T-cell (primary cell): ENCODE results near the gene RICTOR. TPM values are rescaled to one million over a fixed set of nuclear protein-coding genes. Genes with fewer than 3 reads are reported as not detected.

Source experiments
- ATAC-seq, 4 experiments: fragments of 200-7000 bp in 3 of 4; fragments of 150-1000 bp in 1 of 4; cut with Tn5 transposase; replicated peaks in 1 of 4; 1 replicate in 3 of 4; 2 replicates in 1 of 4; pipeline ENCODE4 v1.10.0; 2021; ENCODE audit warnings: moderate library complexity in 3 of 4, mild to moderate bottlenecking in 2 of 4, moderate number of reproducible peaks in 1 of 4
- CTCF ChIA-PET, 2 donors: fragments of 300-600 bp; sonication (Branson Sonifier 250); formaldehyde crosslinking; loops; one replicate each; lab custom pipeline; 2022; ENCODE audit warnings: antibody characterized with exemption in 2 of 2; lab: Charles Lee
- POLR2A ChIA-PET, 2 donors: fragments of 300-600 bp; sonication (Branson Sonifier 250); formaldehyde crosslinking; loops; one replicate each; lab custom pipeline; 2022; ENCODE audit warnings: antibody characterized with exemption in 2 of 2; lab: Charles Lee
- DNase-seq, 35 experiments: peaks; one replicate each; pipeline versions ENCODE4 v3.0.0 to v3.0.0-alpha.2; 2013 to 2023
- H3K27ac ChIP-seq: one replicate; pipeline ENCODE4 v1.5.1; 2013; ENCODE audit warnings: low read length
- H3K27me3 ChIP-seq, 2 experiments: replicated peaks in 1 of 2; 1 replicate in 1 of 2; 2 replicates in 1 of 2; pipeline versions ENCODE4 v1.6.1 to v1.7.0; 2013; ENCODE audit warnings: low read length in 1 of 2, mixed read lengths in 1 of 2; ENCODE audit not compliant: control insufficient read depth in 2 of 2, insufficient read depth in 2 of 2; ENCODE audit errors: extremely low read depth in 1 of 2
- H3K36me3 ChIP-seq, 2 donors: 1 replicate in 1 of 2; 2 replicates in 1 of 2; pipeline versions ENCODE4 v1.6.1 to v1.7.0; 2013; ENCODE audit warnings: low read length in 1 of 2; ENCODE audit not compliant: control insufficient read depth in 2 of 2, insufficient read depth in 1 of 2; ENCODE audit errors: extremely low read depth in 1 of 2
- H3K4me1 ChIP-seq, 2 experiments: 1 replicate in 1 of 2; 2 replicates in 1 of 2; pipeline versions ENCODE4 v1.6.1 to v1.7.0; 2013; ENCODE audit warnings: low read length in 2 of 2, mixed read lengths in 1 of 2; ENCODE audit not compliant: insufficient read depth in 2 of 2, control insufficient read depth in 1 of 2; ENCODE audit errors: extremely low read depth in 1 of 2
- H3K4me3 ChIP-seq, 2 donors: 1 replicate in 1 of 2; 2 replicates in 1 of 2; pipeline versions ENCODE4 v1.5.1 to v1.7.0; 2013; ENCODE audit warnings: mild to moderate bottlenecking in 2 of 2, low read length in 1 of 2, moderate library complexity in 1 of 2; ENCODE audit not compliant: control insufficient read depth in 1 of 2; ENCODE audit errors: extremely low read depth in 1 of 2
- H3K9me3 ChIP-seq: 2 replicates; pipeline ENCODE4 v1.7.0; 2013
- H3K27ac Mint-ChIP-seq, 2 donors: one replicate each; pipeline ENCODE4 v1.8.0; 2020 to 2021; ENCODE audit warnings: mild to moderate bottlenecking in 2 of 2, mixed read lengths in 2 of 2
- H3K27me3 Mint-ChIP-seq, 2 donors: one replicate each; pipeline ENCODE4 v1.8.0; 2021 to 2022; ENCODE audit warnings: mixed read lengths in 2 of 2
- H3K36me3 Mint-ChIP-seq: one replicate; pipeline ENCODE4 v1.8.0; 2021; ENCODE audit warnings: mixed read lengths
- H3K4me1 Mint-ChIP-seq, 3 donors: one replicate each; pipeline ENCODE4 v1.8.0; 2020 to 2022; ENCODE audit warnings: mixed read lengths in 3 of 3, mild to moderate bottlenecking in 1 of 3
- H3K4me3 Mint-ChIP-seq, 3 donors: one replicate each; pipeline ENCODE4 v1.8.0; 2020 to 2022; ENCODE audit warnings: mild to moderate bottlenecking in 3 of 3, mixed read lengths in 3 of 3, moderate library complexity in 3 of 3
- H3K9me3 Mint-ChIP-seq, 3 donors: one replicate each; pipeline ENCODE4 v1.8.0; 2020 to 2022; ENCODE audit warnings: mixed read lengths in 3 of 3
- WGBS: methylation state at CpG from one replicate; pipeline ENCODE4 v1.1.5; 2013; ENCODE audit warnings: missing lambda C conversion rate; ENCODE audit not compliant: insufficient coverage; 5-methylcytosine and 5-hydroxymethylcytosine counted together
- total RNA-seq, 35 experiments: library from RNA in 6 of 35; stranded (reverse) in 6 of 35; fragments of 120-200 nt in 1 of 35; gene quantifications; one replicate each; pipeline versions ENCODE4 v1.2.1 to v1.2.4 and lab custom pipeline; 2013 to 2026

RICTOR gene
- total RNA-seq, 5 donors from 2014 or later (not counting 1 experiment from before 2014, with no cell fraction given): 68.5 to 85.8 (median 74.8) TPM

DNA sequence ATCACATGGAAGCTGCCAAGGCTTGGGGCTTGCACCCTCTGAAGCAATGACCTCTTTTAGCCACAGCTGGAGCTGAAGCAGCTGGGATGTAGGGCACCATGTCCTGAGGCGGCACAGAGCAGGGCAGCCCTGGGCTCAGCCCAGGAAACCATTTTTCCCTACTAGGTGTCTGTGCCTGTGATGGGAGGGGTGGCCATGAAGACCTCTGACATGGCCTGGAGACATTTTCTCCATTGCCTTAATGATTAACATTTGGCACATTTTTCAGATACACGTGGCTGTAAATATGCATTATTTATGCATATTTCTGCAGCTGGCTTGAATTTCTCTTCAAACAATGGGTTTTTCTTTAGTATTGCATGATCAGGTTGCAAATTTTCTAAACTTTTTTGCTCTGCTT lies 146.7 kb downstream of the RICTOR start:
- WGBS: no CpG with 5 or more reads among the region's 2 CpGs
- POLR2A ChIA-PET: no interaction called here
- Mint-ChIP-seq H3K27me3 (peaks cover 29 to 31% of the 10 kb centered on the region in 2 donors), H3K9me3 (no peaks in the 10 kb centered on the region), H3K36me3 (no peaks in the 10 kb centered on the region), H3K4me1 (no peaks in the 10 kb centered on the region), H3K27ac (no peak overlapping the region), H3K4me3 (no peak overlapping the region)
- Histone ChIP-seq H3K27me3 (peaks cover 0 to 4% of the 10 kb centered on the region in 2 experiments), H3K4me3 (no peak overlapping the region), H3K4me1 (no peaks in the 10 kb centered on the region), H3K36me3 (no peaks in the 10 kb centered on the region), H3K9me3 (no peaks in the 10 kb centered on the region), H3K27ac (no peak overlapping the region)
- DNase-seq (no peak), ATAC-seq (no peak)
- CTCF ChIA-PET: no interaction called here

DNA sequence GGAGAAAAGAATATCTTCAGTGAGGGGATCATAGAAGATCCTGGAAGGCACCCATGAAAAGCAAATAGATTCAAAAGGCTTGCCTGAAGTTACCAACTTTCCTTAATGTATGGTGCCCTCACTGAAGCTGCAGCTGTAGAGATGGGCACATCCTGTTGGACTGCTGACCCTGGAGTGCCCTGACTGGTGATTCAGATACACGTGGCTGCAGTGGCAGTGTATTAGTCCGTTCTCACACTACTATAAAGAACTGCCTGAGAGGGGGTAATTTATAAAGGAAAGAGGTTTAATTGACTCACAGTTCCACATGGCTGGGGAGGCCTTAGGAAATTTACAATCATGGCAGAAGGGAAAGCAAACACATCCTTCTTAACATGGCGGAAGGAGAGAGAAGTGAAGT lies 148.1 kb downstream of the RICTOR start:
- ATAC-seq (no peak), DNase-seq (no peak)
- Mint-ChIP-seq H3K27me3 (peaks cover 34 to 41% of the 10 kb centered on the region in 2 donors), H3K36me3 (no peaks in the 10 kb centered on the region), H3K4me3 (no peak overlapping the region), H3K27ac (no peak overlapping the region), H3K4me1 (no peaks in the 10 kb centered on the region), H3K9me3 (no peaks in the 10 kb centered on the region)
- whole genome bisulfite sequencing: no CpG with 5 or more reads among the region's 3 CpGs
- H3K9me3 ChIP-seq: no peaks in the 10 kb centered on the region
- no peaks in the 10 kb centered on the region for H3K4me1 ChIP-seq
- H3K27me3 ChIP-seq: peaks cover 0 to 6% of the 10 kb centered on the region in 2 experiments
- H3K4me3 ChIP-seq: no peak overlapping the region
- POLR2A ChIA-PET: no interaction called here
- CTCF ChIA-PET: no interaction called here
- H3K36me3 ChIP-seq: no peaks in the 10 kb centered on the region
- H3K27ac ChIP-seq: no peak overlapping the region

DNA sequence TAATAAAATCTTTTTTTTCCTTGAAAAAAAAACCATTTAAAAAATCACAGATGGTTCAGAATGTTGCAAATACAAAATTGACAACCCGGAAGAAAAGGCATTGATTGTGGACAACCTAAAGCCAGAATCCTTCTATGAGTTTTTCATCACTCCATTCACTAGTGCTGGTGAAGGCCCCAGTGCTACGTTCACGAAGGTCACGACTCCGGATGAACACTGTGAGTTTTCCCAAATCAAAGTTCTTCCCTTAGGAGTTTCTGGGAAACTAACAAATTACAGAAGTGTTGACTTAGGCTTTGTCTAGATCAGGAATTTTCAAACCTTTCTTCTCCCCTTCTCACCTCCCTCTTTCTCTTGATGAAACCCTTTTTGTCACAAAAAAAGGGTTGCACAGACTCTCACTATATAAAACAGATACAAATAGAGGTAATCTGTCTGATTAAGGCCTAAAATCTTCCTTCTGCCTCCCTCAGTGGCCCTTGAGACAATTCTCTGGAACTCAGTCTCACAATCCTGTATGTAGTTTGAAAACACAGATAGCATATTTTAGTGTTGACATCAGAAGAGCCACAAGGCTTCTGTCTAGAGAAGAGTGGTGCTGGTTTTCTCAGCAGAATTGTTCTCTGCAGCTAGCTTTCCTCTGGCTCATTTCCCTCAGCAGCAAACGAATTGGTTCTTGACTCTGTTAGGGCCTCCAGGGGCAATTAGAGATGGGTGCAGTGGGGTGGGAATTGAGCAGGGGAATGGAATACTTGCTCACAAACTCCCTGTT lies 148.9 kb downstream of the RICTOR start:
- Histone ChIP-seq H3K4me1 (no peaks in the 10 kb centered on the region), H3K27me3 (peaks cover 0 to 6% of the 10 kb centered on the region in 2 experiments), H3K36me3 (no peaks in the 10 kb centered on the region), H3K27ac (no peak overlapping the region), H3K9me3 (no peaks in the 10 kb centered on the region), H3K4me3 (no peak overlapping the region)
- 78% methylated on average over 3 of the region's 6 CpGs for WGBS
- DNase-seq: no peak
- H3K4me1 Mint-ChIP-seq: no peaks in the 10 kb centered on the region
- H3K4me3 Mint-ChIP-seq: no peak overlapping the region
- ATAC-seq: no peak
- H3K36me3 Mint-ChIP-seq: no peaks in the 10 kb centered on the region
- POLR2A ChIA-PET: interaction anchor here in 1 of 2 donors (0.7 kb wide), 1 partner anchor 439 kb away, joined by 3 read pairs; no protein-coding TSS in a partner anchor
- H3K9me3 Mint-ChIP-seq: no peaks in the 10 kb centered on the region
- CTCF ChIA-PET: no interaction called here
- peaks cover 36 to 42% of the 10 kb centered on the region in 2 donors for H3K27me3 Mint-ChIP-seq
- no peak overlapping the region for H3K27ac Mint-ChIP-seq

DNA sequence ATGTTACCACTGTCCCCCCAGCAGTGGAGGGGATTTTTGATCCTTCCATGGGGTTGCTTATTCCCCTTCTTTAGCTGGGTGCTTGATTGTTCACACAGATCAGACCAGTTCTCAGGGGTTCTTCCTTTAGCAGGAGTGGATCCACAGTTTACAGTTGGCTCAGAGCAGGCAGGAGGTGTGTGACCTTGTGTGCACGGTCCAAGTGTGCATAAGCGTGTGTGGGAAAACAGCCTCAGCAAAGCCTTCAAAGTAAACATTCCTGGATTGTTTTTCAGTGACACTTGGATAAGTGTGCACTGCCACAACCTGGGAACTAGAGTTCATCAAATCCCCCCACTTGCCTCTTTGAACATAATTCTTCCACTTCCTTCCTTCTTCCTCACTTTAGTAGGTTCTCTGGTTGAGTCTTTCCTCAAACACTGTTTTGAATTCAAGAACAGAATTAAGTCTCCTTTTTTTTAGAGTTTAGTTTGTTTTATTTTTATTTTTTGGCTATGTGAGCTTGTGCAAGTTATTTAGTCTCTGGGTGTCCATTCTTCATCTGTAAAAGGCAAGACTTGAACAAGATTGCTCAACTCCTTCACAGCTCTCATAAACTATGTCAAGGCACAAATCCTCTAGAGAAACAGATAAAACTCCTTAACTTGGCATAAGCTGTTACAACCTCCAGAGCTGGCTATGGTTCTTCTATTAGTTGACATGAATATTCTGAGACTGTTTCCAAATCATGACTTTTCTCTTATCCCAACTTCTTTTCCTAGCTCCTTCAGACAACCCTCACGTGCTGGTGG lies 150.3 kb downstream of the RICTOR start:
- H3K36me3 ChIP-seq: no peaks in the 10 kb centered on the region
- WGBS: 77% methylated on average over 3 of the region's 3 CpGs
- H3K4me1 ChIP-seq: no peaks in the 10 kb centered on the region
- ChIA-PET POLR2A (interaction anchor here in 1 of 2 donors (0.5 kb wide), 1 partner anchor 1754 kb away, joined by 3 read pairs; no protein-coding TSS in a partner anchor), CTCF (interaction anchor here (1.6 to 1.9 kb wide), 2 partner anchors 482 kb away, joined by 7 to 14 read pairs; no protein-coding TSS in a partner anchor)
- Mint-ChIP-seq H3K27me3 (peaks cover 42 to 49% of the 10 kb centered on the region in 2 donors), H3K4me1 (no peaks in the 10 kb centered on the region), H3K36me3 (no peaks in the 10 kb centered on the region), H3K9me3 (no peaks in the 10 kb centered on the region), H3K4me3 (no peak overlapping the region), H3K27ac (peak overlapping the region in 1 of 2 donors; percentile 25)
- no peak for ATAC-seq
- H3K27ac ChIP-seq: no peak overlapping the region
- H3K27me3 ChIP-seq: peaks cover 0 to 6% of the 10 kb centered on the region in 2 experiments
- no peak overlapping the region for H3K4me3 ChIP-seq
- DNase-seq: no peak
- H3K9me3 ChIP-seq: no peaks in the 10 kb centered on the region

DNA sequence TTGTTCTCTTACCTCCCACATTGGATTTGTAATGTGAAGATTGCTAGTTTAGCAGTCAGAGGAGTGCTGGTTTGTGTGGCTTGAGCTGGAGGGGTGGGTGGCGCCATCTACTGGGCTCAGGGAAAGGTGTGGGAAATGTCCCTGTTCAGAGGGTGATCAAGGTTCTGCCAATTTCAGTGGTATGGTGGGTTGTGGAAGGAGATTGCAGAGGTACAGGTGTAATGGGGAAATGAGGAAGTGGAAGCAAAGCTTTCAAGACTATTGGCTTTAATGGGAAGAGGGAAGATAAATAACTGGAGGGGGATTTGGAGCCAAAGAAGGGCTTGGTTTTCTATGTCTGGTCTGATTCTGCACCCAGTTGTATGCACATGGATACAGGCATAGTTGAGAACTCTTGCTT lies 152.0 kb downstream of the RICTOR start:
- Mint-ChIP-seq H3K27me3 (peaks cover 35 to 48% of the 10 kb centered on the region in 2 donors), H3K27ac (no peak overlapping the region), H3K4me1 (no peaks in the 10 kb centered on the region), H3K36me3 (no peaks in the 10 kb centered on the region), H3K4me3 (no peak overlapping the region), H3K9me3 (no peaks in the 10 kb centered on the region)
- Histone ChIP-seq H3K4me1 (no peaks in the 10 kb centered on the region), H3K27me3 (peaks cover 0 to 6% of the 10 kb centered on the region in 2 experiments), H3K27ac (no peak overlapping the region), H3K9me3 (no peaks in the 10 kb centered on the region), H3K36me3 (no peaks in the 10 kb centered on the region), H3K4me3 (no peak overlapping the region)
- 0% methylated on average over 1 of the region's 1 CpG for WGBS
- ChIA-PET CTCF (interaction anchor here (0.7 to 3.5 kb wide), 5 partner anchors 370 to 502 kb away, joined by 3 to 42 read pairs (median 4); no protein-coding TSS in a partner anchor), POLR2A (no interaction called here)
- ATAC-seq: peak; percentile 37 to 62 (median 56)
- DNase-seq: peak in 29 of 35 experiments; percentile 4 to 58 (median 27)

DNA sequence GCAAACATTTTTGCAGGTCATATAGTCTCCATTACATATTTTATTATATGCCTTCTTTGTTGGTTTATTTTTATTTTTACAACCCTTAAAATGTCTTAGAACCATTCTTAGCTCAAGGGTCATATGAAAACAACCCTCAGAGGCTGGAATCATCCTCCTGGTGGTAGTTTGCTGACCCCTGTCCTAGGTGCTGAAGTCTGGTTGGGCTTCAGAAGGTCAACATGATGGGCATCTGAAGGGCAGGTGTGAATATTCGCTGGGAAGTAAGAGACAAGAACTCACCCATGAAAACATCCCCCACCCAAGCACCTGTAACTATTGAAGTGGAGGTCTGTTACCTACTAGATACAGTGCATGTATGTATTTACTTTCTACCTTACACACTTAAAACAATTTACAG lies 153.0 kb downstream of the RICTOR start:
- H3K27me3 Mint-ChIP-seq: peaks cover 27 to 43% of the 10 kb centered on the region in 2 donors
- H3K27ac ChIP-seq: no peak overlapping the region
- ChIA-PET CTCF (interaction anchor here (1.7 to 3.5 kb wide), 2 partner anchors 479 kb away, joined by 11 to 42 read pairs; no protein-coding TSS in a partner anchor), POLR2A (interaction anchor here in 1 of 2 donors (0.6 kb wide), 1 partner anchor 496 kb away, joined by 3 read pairs; no protein-coding TSS in a partner anchor)
- no peak overlapping the region for H3K4me3 ChIP-seq
- no peak for DNase-seq
- no peaks in the 10 kb centered on the region for H3K9me3 Mint-ChIP-seq
- H3K36me3 Mint-ChIP-seq: no peaks in the 10 kb centered on the region
- H3K36me3 ChIP-seq: no peaks in the 10 kb centered on the region
- no peaks in the 10 kb centered on the region for H3K4me1 ChIP-seq
- H3K27me3 ChIP-seq: peaks cover 2 to 6% of the 10 kb centered on the region in 2 experiments
- no peaks in the 10 kb centered on the region for H3K4me1 Mint-ChIP-seq
- no CpG with 5 or more reads among the region's 1 CpG for WGBS
- no peaks in the 10 kb centered on the region for H3K9me3 ChIP-seq
- H3K4me3 Mint-ChIP-seq: no peak overlapping the region
- H3K27ac Mint-ChIP-seq: no peak overlapping the region
- ATAC-seq: no peak
